Trophoblast cell (in vitro differentiated cells and primary cell): Measurements from ENCODE around the gene USP35.

ENCODE experiments used
- DNase-seq, 2 donors: peaks; one replicate each; pipeline ENCODE4 v3.0.0-alpha.2; 2016
- H2AFZ ChIP-seq: 2 replicates; pipeline ENCODE4 v1.6.1; 2013; ENCODE audit warnings: low read length, moderate library complexity, mild to moderate bottlenecking; ENCODE audit not compliant: insufficient read depth, poor library complexity
- H2AK5ac ChIP-seq: 2 replicates; pipeline ENCODE4 v1.6.1; 2013; ENCODE audit warnings: mild to moderate bottlenecking, low read length
- H2BK120ac ChIP-seq: 2 replicates; pipeline ENCODE4 v1.6.1; 2013; ENCODE audit warnings: low read length, mild to moderate bottlenecking, moderate library complexity; ENCODE audit not compliant: insufficient read depth, poor library complexity
- H2BK12ac ChIP-seq: 2 replicates; pipeline ENCODE4 v1.6.1; 2013; ENCODE audit warnings: mild to moderate bottlenecking, low read length, moderate library complexity
- H2BK5ac ChIP-seq: 2 replicates; pipeline ENCODE4 v1.6.1; 2013; ENCODE audit warnings: low read length, low read depth, moderate library complexity, mild to moderate bottlenecking; ENCODE audit not compliant: poor library complexity
- H3K14ac ChIP-seq: 2 replicates; pipeline ENCODE4 v1.6.1; 2013; ENCODE audit warnings: mild to moderate bottlenecking, low read length
- H3K18ac ChIP-seq: 2 replicates; pipeline ENCODE4 v1.6.1; 2013; ENCODE audit warnings: mild to moderate bottlenecking, low read length
- H3K23ac ChIP-seq: 2 replicates; pipeline ENCODE4 v1.6.1; 2013; ENCODE audit warnings: low read length
- H3K27ac ChIP-seq: 2 replicates; pipeline ENCODE4 v1.5.1; 2013; ENCODE audit warnings: low read depth, mild to moderate bottlenecking, inconsistent platforms, low read length, moderate library complexity
- H3K27me3 ChIP-seq: 2 replicates; pipeline ENCODE4 v1.6.1; 2013; ENCODE audit warnings: inconsistent platforms, mild to moderate bottlenecking, low read length, moderate library complexity; ENCODE audit not compliant: insufficient read depth
- H3K36me3 ChIP-seq, 2 experiments: 1 replicate in 1 of 2; 2 replicates in 1 of 2; pipeline ENCODE4 v1.6.1; 2013; ENCODE audit warnings: low read length in 2 of 2, mild to moderate bottlenecking in 2 of 2, moderate library complexity in 1 of 2; ENCODE audit not compliant: insufficient read depth in 2 of 2, control insufficient read depth in 1 of 2
- H3K4ac ChIP-seq: 2 replicates; pipeline ENCODE4 v1.6.1; 2013; ENCODE audit warnings: low read depth, mild to moderate bottlenecking, low read length, moderate library complexity
- H3K4me1 ChIP-seq, 2 experiments: 1 replicate in 1 of 2; 2 replicates in 1 of 2; pipeline ENCODE4 v1.6.1; 2013; ENCODE audit warnings: low read length in 2 of 2, mild to moderate bottlenecking in 2 of 2, moderate library complexity in 1 of 2; ENCODE audit not compliant: insufficient read depth in 2 of 2, control insufficient read depth in 1 of 2
- H3K4me2 ChIP-seq: 2 replicates; pipeline ENCODE4 v1.6.1; 2013; ENCODE audit warnings: inconsistent platforms, mild to moderate bottlenecking, low read length, moderate library complexity
- H3K4me3 ChIP-seq: 2 replicates; pipeline ENCODE4 v1.5.1; 2013; ENCODE audit warnings: mild to moderate bottlenecking, low read depth, low read length, inconsistent platforms
- H3K79me1 ChIP-seq: one replicate; pipeline ENCODE4 v1.6.1; 2013; ENCODE audit warnings: low read length
- H3K79me2 ChIP-seq: 2 replicates; pipeline ENCODE4 v1.6.1; 2013; ENCODE audit warnings: low read length, mild to moderate bottlenecking; ENCODE audit not compliant: control insufficient read depth, insufficient read depth, poor library complexity
- H3K9ac ChIP-seq: 2 replicates; pipeline ENCODE4 v1.6.1; 2013; ENCODE audit warnings: mild to moderate bottlenecking, low read length
- H3K9me3 ChIP-seq: 2 replicates; pipeline ENCODE4 v1.6.1; 2013; ENCODE audit warnings: low read depth, mild to moderate bottlenecking, control low read depth, inconsistent platforms, low read length; ENCODE audit not compliant: insufficient read depth
- H4K12ac ChIP-seq: 2 replicates; pipeline ENCODE4 v1.6.1; 2013; ENCODE audit warnings: low read depth, mild to moderate bottlenecking, low read length, moderate library complexity
- H4K8ac ChIP-seq: 2 replicates; pipeline ENCODE4 v1.6.1; 2013; ENCODE audit warnings: low read depth, mild to moderate bottlenecking, low read length, moderate library complexity
- H4K91ac ChIP-seq: one replicate; pipeline ENCODE4 v1.6.1; 2013; ENCODE audit warnings: low read depth, mild to moderate bottlenecking, low read length, moderate library complexity
- WGBS: extraction: QIAGEN DNeasy Blood & Tissue Kit; methylation state at CpG from one replicate; pipeline ENCODE4 v1.1.7; 2013; ENCODE audit warnings: missing lambda C conversion rate; ENCODE audit not compliant: insufficient read length, insufficient coverage; ENCODE audit errors: extremely low coverage; 5-methylcytosine and 5-hydroxymethylcytosine counted together

The USP35 gene

GRCh38 chr11:78190871-78191538, 2.3 kb downstream of the USP35 start:
- H3K9me3 ChIP-seq: no peaks in the 10 kb centered on the region
- H3K23ac ChIP-seq: no peak overlapping the region
- H3K4me1 ChIP-seq: peaks cover 35 to 46% of the 10 kb centered on the region in 2 experiments
- DNase-seq: no peak
- peak overlapping the region; percentile 60 for H3K4ac ChIP-seq
- H3K27ac ChIP-seq: no peak overlapping the region
- no peak overlapping the region for H2BK5ac ChIP-seq
- peaks cover 21% of the 10 kb centered on the region for H3K79me1 ChIP-seq
- no peak overlapping the region for H2AK5ac ChIP-seq
- no peak overlapping the region for H3K14ac ChIP-seq
- H3K9ac ChIP-seq: no peak overlapping the region
- H2BK12ac ChIP-seq: no peak overlapping the region
- peaks cover 24% of the 10 kb centered on the region for H3K79me2 ChIP-seq
- no peaks in the 10 kb centered on the region for H3K27me3 ChIP-seq
- no peak overlapping the region for H3K4me2 ChIP-seq
- H3K36me3 ChIP-seq: peaks cover 13 to 18% of the 10 kb centered on the region in 2 experiments
- peak overlapping the region; percentile 3 for H2BK120ac ChIP-seq
- peak overlapping the region; percentile 22 for H4K12ac ChIP-seq
- H3K4me3 ChIP-seq: no peak overlapping the region
- H4K8ac ChIP-seq: peak overlapping the region; percentile 17
- no peak overlapping the region for H4K91ac ChIP-seq
- peak overlapping the region; percentile 71 for H3K18ac ChIP-seq
- no CpG with 5 or more reads among the region's 14 CpGs for WGBS
- H2AFZ ChIP-seq: peak overlapping the region; percentile 9

DNA sequence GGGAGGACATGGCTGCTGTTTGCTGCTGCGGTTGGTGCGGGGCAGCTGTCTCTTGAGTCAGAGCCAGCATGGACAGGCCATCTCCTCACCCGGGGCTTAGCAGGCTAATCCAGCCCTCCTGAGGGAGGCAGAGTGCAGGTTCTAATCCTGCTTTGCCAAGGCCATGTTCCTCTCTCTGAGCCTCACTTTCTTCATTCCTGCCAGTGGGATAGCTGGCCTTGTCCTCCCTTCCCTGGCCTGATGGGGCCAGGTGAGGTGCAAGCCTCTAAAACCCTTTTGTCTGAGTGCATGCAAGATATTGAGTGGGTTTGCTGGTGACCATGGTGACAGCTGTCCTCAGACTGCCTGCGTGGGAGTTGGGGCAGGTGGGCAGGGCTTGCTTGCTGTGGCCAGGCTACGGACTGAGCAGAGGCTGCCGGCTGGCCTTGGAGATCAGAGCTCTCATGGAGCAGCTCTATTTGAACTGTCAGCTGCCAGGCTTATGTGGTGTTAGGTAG, 3.6 kb downstream of the USP35 start:
- Histone ChIP-seq H4K91ac (no peak overlapping the region), H2BK12ac (no peak overlapping the region), H3K4me3 (no peak overlapping the region), H4K12ac (no peak overlapping the region), H2AK5ac (no peak overlapping the region), H3K9me3 (no peaks in the 10 kb centered on the region), H2BK5ac (no peak overlapping the region), H3K4me1 (peaks cover 32 to 40% of the 10 kb centered on the region in 2 experiments), H4K8ac (no peak overlapping the region), H3K18ac (peak overlapping the region; percentile 43), H2AFZ (no peak overlapping the region), H3K9ac (no peak overlapping the region), H2BK120ac (no peak overlapping the region), H3K23ac (no peak overlapping the region), H3K36me3 (peaks cover 23 to 28% of the 10 kb centered on the region in 2 experiments), H3K4ac (peak overlapping the region; percentile 1), H3K79me1 (peaks cover 17% of the 10 kb centered on the region), H3K27ac (no peak overlapping the region), H3K79me2 (peaks cover 22% of the 10 kb centered on the region), H3K27me3 (no peaks in the 10 kb centered on the region), H3K4me2 (no peak overlapping the region), H3K14ac (no peak overlapping the region)
- DNase-seq: no peak
- WGBS: no CpG with 5 or more reads among the region's 6 CpGs

DNA sequence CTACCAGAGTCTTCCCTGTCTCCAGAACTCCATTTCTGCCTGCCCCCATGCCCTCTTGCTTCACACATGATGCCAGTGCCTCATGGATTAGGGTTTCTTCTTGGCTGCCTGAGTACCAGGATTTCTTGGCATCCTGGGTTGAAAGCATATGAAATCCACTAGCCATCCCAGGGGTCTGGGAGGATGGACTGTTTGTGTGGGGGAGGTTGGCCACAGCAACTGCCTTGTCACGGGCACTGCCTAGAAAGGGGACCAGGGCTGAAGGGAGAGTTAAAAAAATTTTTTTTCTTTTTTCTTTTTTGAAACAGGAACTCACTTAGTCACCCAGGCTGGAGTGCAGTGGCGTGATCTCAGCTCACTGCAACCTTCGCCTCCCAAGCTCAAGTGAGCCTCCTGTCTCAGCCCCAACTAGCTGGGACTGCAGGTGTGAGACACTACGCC, 4.2 kb downstream of the USP35 start:
- Histone ChIP-seq H3K18ac (peak overlapping the region; percentile 46), H2BK5ac (no peak overlapping the region), H3K27me3 (no peaks in the 10 kb centered on the region), H3K9me3 (peaks cover 2% of the 10 kb centered on the region), H2BK120ac (no peak overlapping the region), H3K4me3 (no peak overlapping the region), H3K27ac (no peak overlapping the region), H2BK12ac (no peak overlapping the region), H4K91ac (no peak overlapping the region), H3K36me3 (peaks cover 30 to 33% of the 10 kb centered on the region in 2 experiments), H3K23ac (no peak overlapping the region), H2AFZ (no peak overlapping the region), H3K9ac (no peak overlapping the region), H3K4ac (no peak overlapping the region), H4K12ac (no peak overlapping the region), H3K79me2 (peaks cover 18% of the 10 kb centered on the region), H3K14ac (no peak overlapping the region), H2AK5ac (no peak overlapping the region), H4K8ac (no peak overlapping the region), H3K4me1 (peaks cover 28 to 35% of the 10 kb centered on the region in 2 experiments), H3K4me2 (no peak overlapping the region), H3K79me1 (peaks cover 12% of the 10 kb centered on the region)
- no CpG with 5 or more reads among the region's 4 CpGs for WGBS
- no peak for DNase-seq

- Histone ChIP-seq H2BK120ac (no peak overlapping the region), H3K18ac (no peak overlapping the region), H3K4ac (no peak overlapping the region), H4K12ac (no peak overlapping the region), H3K9me3 (peaks cover 2% of the 10 kb centered on the region), H2BK12ac (no peak overlapping the region), H2AK5ac (no peak overlapping the region), H3K4me2 (no peak overlapping the region), H3K9ac (no peak overlapping the region), H4K91ac (no peak overlapping the region), H3K36me3 (peaks cover 38 to 41% of the 10 kb centered on the region in 2 experiments), H3K27me3 (no peaks in the 10 kb centered on the region), H3K4me3 (no peak overlapping the region), H3K4me1 (peaks cover 28 to 35% of the 10 kb centered on the region in 2 experiments), H3K79me1 (peaks cover 7% of the 10 kb centered on the region), H3K27ac (no peak overlapping the region), H2BK5ac (no peak overlapping the region), H2AFZ (no peak overlapping the region), H4K8ac (no peak overlapping the region), H3K79me2 (peaks cover 15% of the 10 kb centered on the region), H3K23ac (no peak overlapping the region), H3K14ac (no peak overlapping the region)
- no peak for DNase-seq
- no CpG with 5 or more reads among the region's 8 CpGs for WGBS
Measured at GRCh38 chr11:78193806-78194205, 5.1 kb downstream of the USP35 start.
